Activated T-helper 1 cell treated with anti-CD3 and anti-CD28 coated beads, Interleukin-2, amount 50 U/mL, for 16 hours (primary cell): ENCODE results near the gene PRCP.
"Not testable (repeated sequence)": the region's sequence is repeated elsewhere in the genome, so short reads cannot be mapped to it uniquely, and the experiment has no call there.

Source experiments
- DNase-seq, 2 donors: peaks; one replicate each; pipeline ENCODE4 v3.0.0-alpha.2; 2020; ENCODE audit warnings: low read depth in 1 of 2, low spot score in 1 of 2

The PRCP gene

GRCh38 chr11:82900277-82901164 is at the start of gene PRCP:
TSS of gene PRCP (minus strand) at chr11:82900430. CDS start at chr11:82900402, 28 bp downstream.
- peak; percentile 85 to 88 for DNase-seq

- DNase-seq: no peak
Observed at GRCh38 chr11:82949352-82949751, 49.1 kb upstream of the PRCP start.

DNA sequence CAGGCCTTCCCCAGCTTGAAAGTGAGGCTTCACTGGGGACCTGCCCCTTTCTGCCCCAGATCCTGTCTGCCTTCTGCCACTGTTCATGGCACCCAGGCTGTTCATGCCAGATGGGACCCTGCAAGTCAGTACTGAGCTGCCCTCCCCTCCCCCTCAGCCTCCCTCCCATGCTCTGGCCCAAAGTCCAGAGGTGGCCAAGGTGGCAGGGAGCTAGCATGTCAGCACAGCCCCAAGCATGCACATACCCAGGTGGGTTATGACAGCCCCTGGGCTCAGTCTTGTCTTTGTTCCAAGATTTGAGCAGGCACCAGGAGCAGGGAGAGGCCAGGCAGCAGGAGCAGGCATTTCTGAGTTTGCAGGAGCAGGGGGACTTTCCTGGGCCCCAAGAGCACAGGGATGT is 45.5 kb upstream of the PRCP start:
- no peak for DNase-seq

- not testable (repeated sequence) for DNase-seq
Observed at GRCh38 chr11:82945041-82945440, 44.8 kb upstream of the PRCP start.

DNA sequence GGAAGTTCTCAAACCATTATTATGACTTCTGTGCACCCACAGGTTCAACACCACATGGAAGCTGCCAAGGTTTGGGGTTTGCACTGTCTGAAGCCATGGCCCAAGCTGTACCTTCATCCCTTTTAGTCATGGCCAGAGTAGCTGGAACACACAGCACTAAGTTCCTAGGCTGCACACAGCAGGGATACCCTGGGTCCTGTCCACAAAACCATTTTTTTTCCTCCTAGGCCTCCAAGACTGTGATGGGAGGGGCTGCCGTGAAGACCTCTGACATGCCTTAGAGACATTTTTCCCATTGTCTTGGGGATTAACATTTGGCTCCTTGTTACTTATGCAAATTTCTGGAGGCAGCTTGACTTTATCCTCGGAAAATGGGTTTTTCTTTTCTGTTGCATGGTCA is 44.0 kb upstream of the PRCP start:
- DNase-seq: no peak

DNA sequence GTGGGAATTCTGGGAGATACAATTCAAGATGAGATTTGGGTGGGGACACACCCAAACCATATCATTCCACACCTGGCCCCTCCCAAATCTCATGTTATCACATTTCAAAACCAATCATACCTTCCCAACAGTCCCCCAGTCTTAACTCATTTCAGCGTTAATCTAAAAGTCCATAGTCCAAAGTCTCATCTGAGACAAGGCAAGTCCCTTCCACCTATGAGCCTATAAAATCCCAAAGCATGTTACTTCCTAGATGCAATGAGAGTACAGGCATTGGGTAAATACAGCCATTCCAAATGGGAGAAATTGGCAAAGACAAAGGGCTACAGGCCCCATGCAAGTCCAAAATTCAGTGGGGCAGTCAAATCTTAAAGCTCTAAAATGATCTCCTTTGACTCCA is 43.2 kb upstream of the PRCP start:
- DNase-seq: not testable (repeated sequence)

- no peak for DNase-seq
Observed at GRCh38 chr11:82942376-82942775, 42.1 kb upstream of the PRCP start.

GRCh38 chr11:82939456-82939855 is 39.2 kb upstream of the PRCP start:
- DNase-seq: no peak

DNA sequence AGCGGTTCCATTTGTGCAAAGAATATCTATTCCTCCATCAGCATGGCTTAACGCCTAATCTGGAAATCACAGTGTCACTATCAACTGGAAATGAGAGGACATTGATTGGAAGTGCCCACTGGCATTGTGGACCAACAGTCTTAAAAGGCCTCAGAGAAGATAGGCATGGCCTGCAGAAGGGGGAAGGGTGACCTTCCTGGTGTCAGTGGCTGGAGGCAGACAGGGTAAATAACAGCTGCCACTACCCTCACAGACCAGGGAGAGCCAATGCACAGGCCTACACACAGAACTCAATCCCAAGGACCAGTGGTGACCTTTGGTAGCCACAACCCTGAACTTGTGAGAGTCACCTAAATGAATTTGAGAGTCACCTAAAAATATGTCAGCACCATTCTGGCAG is 37.3 kb upstream of the PRCP start:
- DNase-seq: no peak

DNA sequence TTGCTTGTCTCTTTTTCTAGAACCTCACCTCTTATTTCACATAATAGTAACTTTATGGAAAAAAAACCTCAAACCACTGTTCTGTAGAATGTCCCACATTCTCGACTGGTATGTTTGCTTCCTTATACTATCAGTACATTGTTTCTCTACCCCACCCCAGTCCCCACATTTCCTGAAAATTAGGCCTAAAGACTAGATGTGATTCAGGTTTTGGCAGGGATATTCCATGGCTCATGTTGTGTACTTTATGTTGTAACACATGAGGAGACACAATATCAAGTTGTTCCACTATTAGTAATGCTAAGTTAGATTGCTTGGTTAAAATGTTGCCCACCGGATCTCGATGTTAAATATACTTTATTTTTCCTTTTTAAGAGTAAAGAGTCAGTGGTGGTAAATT is 36.0 kb upstream of the PRCP start:
- no peak for DNase-seq

GRCh38 chr11:82932564-82932963 is 32.3 kb upstream of the PRCP start:
- DNase-seq: no peak

GRCh38 chr11:82930734-82931133 is 30.5 kb upstream of the PRCP start:
- no peak for DNase-seq

DNA sequence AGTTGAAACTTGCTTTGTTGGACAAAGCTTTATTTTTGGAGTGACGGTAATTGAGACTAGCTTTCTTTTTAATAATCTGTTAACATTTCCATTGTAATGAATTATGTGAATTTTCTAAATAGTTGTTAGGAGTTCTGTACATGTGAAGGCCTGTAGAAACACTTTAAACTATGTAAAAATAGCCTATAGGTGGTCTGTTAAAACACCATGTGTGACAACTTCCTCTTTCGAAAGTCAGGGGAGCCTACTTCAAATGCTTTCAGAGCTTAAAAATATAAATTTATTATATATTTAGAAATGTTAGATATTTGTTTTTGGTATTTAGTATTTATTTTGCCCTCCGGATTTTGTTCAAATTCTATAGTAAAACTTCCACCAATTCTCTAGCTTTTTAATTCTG is 30.0 kb upstream of the PRCP start:
- DNase-seq: no peak

GRCh38 chr11:82929121-82929520 is 28.9 kb upstream of the PRCP start:
- no peak for DNase-seq

GRCh38 chr11:82927264-82927880 is 27.1 kb upstream of the PRCP start:
- no peak for DNase-seq

GRCh38 chr11:82924522-82925224 is 24.4 kb upstream of the PRCP start:
- no peak for DNase-seq

DNA sequence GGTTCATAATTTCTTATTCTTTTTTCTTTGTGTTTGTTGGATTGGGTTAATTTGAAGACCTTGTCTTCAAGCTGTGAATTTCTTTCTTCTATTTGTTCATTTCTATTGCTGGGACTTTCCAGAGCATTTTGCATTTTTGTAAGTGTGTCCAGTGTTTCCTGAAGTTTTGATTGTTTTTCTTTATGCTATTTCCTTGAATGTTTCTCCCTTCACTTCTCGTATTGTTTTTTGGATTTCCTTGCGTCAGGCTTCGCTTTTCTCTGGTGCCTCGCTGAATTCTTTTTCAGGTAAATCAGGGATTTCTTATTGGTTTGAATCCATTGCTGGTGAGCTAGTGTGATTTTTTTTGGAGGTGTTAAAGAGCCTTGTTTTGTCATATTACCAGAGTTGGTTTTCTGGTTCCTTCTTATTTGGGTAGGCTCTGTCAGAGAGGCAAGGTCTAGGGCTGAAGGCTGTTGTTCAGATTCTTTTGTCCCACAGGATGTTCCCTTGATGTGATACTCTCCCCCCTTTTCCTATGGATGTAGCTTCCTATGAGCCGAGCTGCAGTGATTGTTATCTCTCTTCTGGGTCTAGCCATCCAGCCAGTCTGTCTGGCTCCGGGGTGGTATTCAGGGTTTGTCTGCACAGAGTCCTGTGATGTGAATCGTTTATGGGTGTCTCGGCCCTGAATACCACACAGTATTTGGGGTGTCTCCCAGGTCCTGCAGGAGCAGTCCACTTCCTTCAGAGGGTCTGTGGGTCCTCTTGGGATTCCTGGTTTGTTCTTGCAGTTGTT is 22.4 kb upstream of the PRCP start:
- DNase-seq: not testable (repeated sequence)

DNA sequence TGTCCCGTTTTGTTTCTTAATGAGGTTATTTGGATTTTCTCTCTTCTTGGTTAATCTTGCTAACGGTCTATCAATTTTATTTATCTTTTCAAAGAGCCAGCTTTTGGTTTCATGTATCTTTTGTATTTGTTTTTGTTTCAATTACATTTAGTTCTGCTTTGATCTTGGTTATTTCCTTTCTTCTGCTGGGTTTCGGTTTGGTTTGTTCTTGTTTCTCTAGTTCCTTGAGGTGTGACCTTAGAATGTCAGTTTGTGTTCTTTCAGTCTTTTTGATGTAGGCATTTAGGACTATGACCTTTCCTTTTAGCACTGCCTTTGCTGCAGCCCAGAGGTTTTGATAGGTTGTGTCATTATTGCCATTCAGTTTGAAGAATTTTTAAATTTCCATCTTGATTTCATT is 20.0 kb upstream of the PRCP start:
- DNase-seq: not testable (repeated sequence)

GRCh38 chr11:82919786-82920185 is 19.6 kb upstream of the PRCP start:
- not testable (repeated sequence) for DNase-seq

DNA sequence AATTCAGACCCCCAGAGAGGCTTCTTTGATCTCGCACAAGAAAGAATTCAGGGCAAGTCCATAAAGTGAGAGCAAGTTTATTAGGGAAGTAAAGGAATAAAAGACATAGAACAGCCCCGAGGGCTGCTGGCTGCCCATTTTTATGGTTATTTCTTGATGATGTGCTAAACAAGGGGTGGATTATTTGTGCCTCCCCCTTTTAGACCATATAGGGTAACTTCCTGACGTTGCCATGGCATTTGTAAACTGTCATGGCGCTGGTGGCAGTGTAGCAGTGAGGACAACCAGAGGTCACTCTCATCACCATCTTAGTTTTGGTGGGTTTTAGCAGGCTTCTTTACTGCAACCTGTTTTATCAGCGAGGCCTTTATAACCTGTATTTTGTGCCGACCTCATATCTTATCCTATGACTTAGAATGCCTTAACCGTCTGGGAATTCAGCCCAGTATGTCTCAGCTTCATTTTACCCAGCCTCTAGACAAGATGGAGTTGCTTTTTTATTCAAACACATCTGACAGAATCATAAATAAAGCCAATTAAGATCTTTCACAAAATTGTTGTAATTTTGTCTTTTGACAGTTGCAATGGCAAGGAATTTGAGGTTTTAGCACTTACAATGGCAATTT is 8.9 kb upstream of the PRCP start:
- no peak for DNase-seq

GRCh38 chr11:82908311-82908710 is 8.1 kb upstream of the PRCP start:
- DNase-seq: no peak
